Putamen (tissue), 1 donor: Measurements from ENCODE around the gene ANO8.
A peak's percentile ranks its signal among the peaks of the same experiment; 100 is the strongest.

Experiments used
- DNase-seq: peaks from one replicate; pipeline ENCODE4 v3.0.0-alpha.2; 2016; ENCODE audit warnings: low spot score

ANO8 gene

GRCh38 chr19:17347877-17348276, 13.2 kb upstream of the ANO8 start:
- no peak for DNase-seq

GRCh38 chr19:17347361-17347760, 12.7 kb upstream of the ANO8 start:
- no peak for DNase-seq

GRCh38 chr19:17346109-17346671, 11.5 kb upstream of the ANO8 start:
- DNase-seq: no peak

GRCh38 chr19:17341845-17342244, 7.2 kb upstream of the ANO8 start:
- DNase-seq: no peak

- DNase-seq: no peak
Observed at GRCh38 chr19:17341386-17341785, 6.7 kb upstream of the ANO8 start.

- no peak for DNase-seq
Observed at GRCh38 chr19:17340871-17341357, 6.3 kb upstream of the ANO8 start.

GRCh38 chr19:17340302-17340870, 5.7 kb upstream of the ANO8 start:
- DNase-seq: no peak

GRCh38 chr19:17339088-17339741, 4.6 kb upstream of the ANO8 start:
- DNase-seq: no peak

- DNase-seq: no peak
Observed at GRCh38 chr19:17338433-17339078, 3.9 kb upstream of the ANO8 start.

- DNase-seq: no peak
Observed at GRCh38 chr19:17337675-17338432, 3.2 kb upstream of the ANO8 start.

GRCh38 chr19:17336872-17337674, 2.4 kb upstream of the ANO8 start, which contains the start of gene GTPBP3:
Gene GTPBP3, plus strand, starts transcription at chr19:17337553. Its CDS starts 59 bp downstream, at chr19:17337612.
- DNase-seq: peak; percentile 99

GRCh38 chr19:17335575-17335974, 920 bp upstream of the ANO8 start:
- no peak for DNase-seq

- DNase-seq: no peak
Observed at GRCh38 chr19:17333611-17334413, 843 bp downstream of the ANO8 start.

GRCh38 chr19:17332677-17333581, 1.7 kb downstream of the ANO8 start:
- no peak for DNase-seq

GRCh38 chr19:17332360-17332676, 2.3 kb downstream of the ANO8 start:
- DNase-seq: no peak

GRCh38 chr19:17331045-17331558, 3.6 kb downstream of the ANO8 start:
- no peak for DNase-seq

- DNase-seq: no peak
Observed at GRCh38 chr19:17330262-17331044, 4.2 kb downstream of the ANO8 start.
